ENCODE results near the gene BCL7C.

DNA sequence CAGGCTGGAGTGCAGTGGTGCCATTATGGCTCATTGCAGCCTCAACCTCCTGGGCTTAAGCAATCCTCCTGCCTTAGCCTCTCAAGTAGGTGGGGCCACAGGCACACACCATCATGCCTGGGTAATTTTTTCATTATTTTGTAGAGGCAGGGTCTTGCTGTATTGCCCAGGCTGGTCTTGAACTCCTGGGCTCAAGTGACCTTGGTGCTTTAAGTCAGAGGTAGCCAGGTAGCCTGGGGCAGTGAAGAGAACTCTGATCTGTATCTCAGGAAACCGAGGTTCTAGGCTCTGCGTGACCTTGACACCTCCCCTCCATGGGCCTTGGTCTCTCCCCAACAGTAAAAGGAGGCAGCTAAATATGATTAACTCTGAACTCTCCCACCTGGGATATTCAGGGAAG, 5.9 kb upstream of the BCL7C start:
- no peak for TF ChIP-seq KDM1A (IDR thresholded peaks at IDR 0.05; ENCODE audit: borderline replicate concordance)
- TF ChIP-seq, protein P1, sequence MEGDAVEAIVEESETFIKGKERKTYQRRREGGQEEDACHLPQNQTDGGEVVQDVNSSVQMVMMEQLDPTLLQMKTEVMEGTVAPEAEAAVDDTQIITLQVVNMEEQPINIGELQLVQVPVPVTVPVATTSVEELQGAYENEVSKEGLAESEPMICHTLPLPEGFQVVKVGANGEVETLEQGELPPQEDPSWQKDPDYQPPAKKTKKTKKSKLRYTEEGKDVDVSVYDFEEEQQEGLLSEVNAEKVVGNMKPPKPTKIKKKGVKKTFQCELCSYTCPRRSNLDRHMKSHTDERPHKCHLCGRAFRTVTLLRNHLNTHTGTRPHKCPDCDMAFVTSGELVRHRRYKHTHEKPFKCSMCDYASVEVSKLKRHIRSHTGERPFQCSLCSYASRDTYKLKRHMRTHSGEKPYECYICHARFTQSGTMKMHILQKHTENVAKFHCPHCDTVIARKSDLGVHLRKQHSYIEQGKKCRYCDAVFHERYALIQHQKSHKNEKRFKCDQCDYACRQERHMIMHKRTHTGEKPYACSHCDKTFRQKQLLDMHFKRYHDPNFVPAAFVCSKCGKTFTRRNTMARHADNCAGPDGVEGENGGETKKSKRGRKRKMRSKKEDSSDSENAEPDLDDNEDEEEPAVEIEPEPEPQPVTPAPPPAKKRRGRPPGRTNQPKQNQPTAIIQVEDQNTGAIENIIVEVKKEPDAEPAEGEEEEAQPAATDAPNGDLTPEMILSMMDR (IDR thresholded peaks at IDR 0.05 in 2 of 3, conservative IDR thresholded peaks at IDR 0.05 in 1 of 3; ENCODE audit: control insufficient read depth in 2 of 3, extremely low read depth in 1 of 3, insufficient read depth in 1 of 3, low read depth in 3 of 3, low read length in 3 of 3) = no peak
- no peak for TF ChIP-seq FOXM1 (IDR thresholded peaks at IDR 0.05; ENCODE audit: low read depth, low read length)
- no peak for TF ChIP-seq PAX5 (IDR thresholded peaks at IDR 0.05; ENCODE audit: borderline replicate concordance, low read depth, low read length)

Data from GM12878 (cell line).